GM20000 (cell line): ENCODE data around the gene ACBD6.

Experiments used
- DNase-seq: peaks from one replicate; pipeline ENCODE4 v3.0.0; 2012; ENCODE audit warnings: low spot score
- CTCF ChIP-seq: IDR thresholded peaks from 2 replicates; pipeline ENCODE4 v1.5.1; 2012; ENCODE audit warnings: mild to moderate bottlenecking, control low read depth; ENCODE audit errors: extremely low read depth, missing control alignments

Gene ACBD6

GRCh38 chr1:180266275-180267210 lies 235.8 kb downstream of the ACBD6 start:
- DNase-seq = no peak
- no peak for TF ChIP-seq CTCF

- no peak for TF ChIP-seq CTCF
- DNase-seq = no peak
These were observed 236.5 kb downstream of the ACBD6 start for GRCh38 chr1:180265871-180266270.

GRCh38 chr1:180265201-180265600 lies 237.2 kb downstream of the ACBD6 start:
- no peak for DNase-seq
- TF ChIP-seq CTCF = no peak

- TF ChIP-seq CTCF = no peak
These were observed 237.8 kb downstream of the ACBD6 start for GRCh38 chr1:180264595-180264994.

GRCh38 chr1:180262628-180263488 lies 239.5 kb downstream of the ACBD6 start:
- no peak for DNase-seq
- TF ChIP-seq CTCF = no peak

More at GRCh38 chr1:180264595-180264994, 237.8 kb downstream of the ACBD6 start:
- DNase-seq = no peak

- DNase-seq = no peak
- no peak for TF ChIP-seq CTCF
These were observed 240.7 kb downstream of the ACBD6 start for GRCh38 chr1:180261524-180262155.
